SH-SY5Y (cell line): ENCODE measurements around the gene IGF2R.

ENCODE experiments used
- GATA2 ChIP-seq: IDR thresholded peaks from 2 replicates; pipeline ENCODE4 v1.6.1; 2011; ENCODE audit warnings: mild to moderate bottlenecking, low read depth, low read length
- GATA3 ChIP-seq: IDR thresholded peaks from 2 replicates; pipeline ENCODE4 v1.6.1; 2011; ENCODE audit warnings: low read depth, mild to moderate bottlenecking, low read length, moderate library complexity

- TF ChIP-seq GATA2 (no peak), GATA3 (no peak)
These were observed 170.0 kb downstream of the IGF2R start for GRCh38 chr6:160138839-160139419.
